Activated T-cell treated with anti-CD3 and anti-CD28 coated beads, Interleukin-2, amount 50 U/mL, for 1 hour (primary cell): Measurements from ENCODE around the gene EPM2A.
"Not testable (repeated sequence)": the region's sequence is repeated elsewhere in the genome, so short reads cannot be mapped to it uniquely, and the experiment has no call there.

Experiments
- DNase-seq: peaks from one replicate; pipeline ENCODE4 v3.0.0-alpha.2; 2020

The EPM2A gene

DNA sequence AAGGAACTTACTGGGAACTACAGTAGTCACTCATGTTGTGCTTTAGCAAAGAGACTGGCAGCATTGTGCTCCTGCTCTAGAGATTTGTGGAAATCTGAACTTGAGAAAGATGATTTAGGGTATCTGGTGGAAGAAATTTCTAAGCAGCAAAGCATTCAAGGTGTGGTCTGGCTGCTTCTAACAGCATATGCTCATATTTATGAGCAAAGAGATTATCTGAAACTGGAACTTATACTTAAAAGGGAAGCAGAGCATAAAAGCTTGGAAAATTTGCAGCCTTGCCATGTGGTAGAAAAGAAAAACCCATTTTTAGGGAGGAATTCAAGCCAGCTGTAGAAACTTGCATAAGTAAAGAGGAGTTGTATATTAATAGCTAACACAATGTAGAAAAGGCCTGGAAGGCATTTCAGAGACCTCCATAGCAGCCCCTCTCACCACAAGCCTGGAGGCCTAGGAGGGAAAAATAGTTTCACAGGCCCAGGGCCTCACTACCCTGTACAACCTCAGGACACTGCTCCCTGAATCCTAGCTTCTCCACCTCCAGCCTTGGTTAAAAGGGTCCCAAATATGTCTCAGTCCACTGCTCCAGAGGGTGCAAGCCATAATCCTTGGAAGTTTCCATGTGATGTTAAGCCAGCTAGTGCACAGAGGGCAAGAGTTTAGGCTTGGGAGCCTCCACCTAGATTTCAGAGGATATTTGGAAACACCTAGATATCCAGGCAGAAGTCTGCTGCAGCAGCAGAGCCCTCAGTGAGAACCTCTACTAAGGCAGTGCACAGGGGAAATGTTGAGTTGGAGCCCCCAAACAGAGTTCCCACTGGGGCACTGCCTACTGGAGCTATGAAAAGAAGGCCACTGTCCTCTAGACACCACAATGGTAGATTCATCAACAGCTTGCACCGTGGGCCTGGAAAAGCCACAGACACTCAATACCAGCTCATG lies 6.6 kb downstream of the EPM2A start:
- no peak for DNase-seq

GRCh38 chr6:145727817-145728388 lies 7.4 kb downstream of the EPM2A start:
- no peak for DNase-seq

DNA sequence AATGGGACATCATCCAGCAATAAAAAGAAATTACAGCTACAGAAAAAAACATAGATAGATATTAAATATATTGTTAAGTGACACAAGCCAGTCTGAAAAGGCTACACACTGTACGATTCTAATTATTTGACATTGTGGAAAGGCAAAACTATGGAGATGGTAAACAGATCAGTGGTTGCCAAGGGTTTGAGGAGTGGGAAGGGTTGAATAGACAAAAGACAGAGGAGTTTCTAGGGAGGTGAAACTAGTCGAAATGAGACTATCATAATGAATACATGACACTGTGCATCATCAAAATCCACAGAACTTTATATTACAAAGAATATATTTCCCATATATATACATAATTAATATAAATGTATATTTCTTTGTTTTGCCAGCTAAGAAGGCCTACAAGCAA lies 9.8 kb downstream of the EPM2A start:
- DNase-seq, result no peak

DNA sequence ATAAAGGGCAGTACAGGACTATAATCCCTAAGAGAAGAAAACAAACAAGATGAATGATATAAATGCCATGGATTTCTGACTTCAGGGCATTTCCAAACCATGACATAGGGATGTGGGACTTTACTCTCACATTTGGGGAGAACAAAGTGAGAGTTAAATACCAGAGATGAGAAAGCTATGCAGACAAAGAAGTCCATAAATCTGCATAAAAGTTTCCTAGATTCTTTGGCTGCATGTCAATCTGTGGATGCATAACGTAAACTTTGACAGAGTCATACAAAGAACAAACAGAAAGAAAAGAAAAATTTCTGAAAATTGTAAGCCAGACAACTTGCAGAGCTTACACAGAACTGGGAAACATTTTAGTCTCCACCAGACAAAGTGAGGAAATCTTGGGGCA lies 11.7 kb downstream of the EPM2A start:
- DNase-seq, result no peak

DNA sequence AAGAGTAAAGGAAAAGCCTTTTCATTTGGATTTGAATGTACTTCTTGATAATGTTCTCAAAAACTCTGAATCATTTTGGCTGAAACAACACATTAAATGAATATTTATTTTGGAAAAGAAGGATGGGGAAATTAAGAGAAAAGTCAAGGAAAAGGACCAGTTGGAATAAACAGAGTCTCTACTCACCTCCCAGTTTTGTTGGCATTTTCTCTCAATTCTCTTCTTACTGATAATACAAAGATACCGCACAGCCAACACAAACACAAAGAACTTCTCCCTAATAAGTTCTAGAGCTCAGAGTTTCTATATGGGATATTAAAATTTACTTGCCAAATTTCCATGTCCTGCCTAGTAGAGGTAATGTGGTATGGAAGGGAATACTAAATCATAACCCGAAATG lies 13.1 kb downstream of the EPM2A start:
- no peak for DNase-seq

DNA sequence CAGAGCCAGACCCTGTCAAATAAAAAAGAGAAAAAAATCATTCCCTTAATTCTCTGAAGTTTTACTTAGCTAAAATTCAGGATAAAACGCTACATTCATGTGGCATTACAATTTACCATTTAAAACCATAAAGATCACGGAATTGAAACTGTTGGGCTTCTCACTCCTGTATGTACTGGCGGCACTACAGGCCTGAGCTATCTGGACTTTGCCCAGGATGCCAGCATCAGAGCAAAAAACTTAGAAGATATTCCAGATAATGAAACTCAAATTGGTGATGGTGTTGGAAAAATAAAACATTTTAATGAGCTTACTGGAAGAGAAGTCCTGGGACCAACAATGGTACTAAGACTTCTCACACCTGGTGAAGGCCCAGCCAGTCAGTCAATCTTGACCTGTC lies 14.2 kb downstream of the EPM2A start:
- no peak for DNase-seq

DNA sequence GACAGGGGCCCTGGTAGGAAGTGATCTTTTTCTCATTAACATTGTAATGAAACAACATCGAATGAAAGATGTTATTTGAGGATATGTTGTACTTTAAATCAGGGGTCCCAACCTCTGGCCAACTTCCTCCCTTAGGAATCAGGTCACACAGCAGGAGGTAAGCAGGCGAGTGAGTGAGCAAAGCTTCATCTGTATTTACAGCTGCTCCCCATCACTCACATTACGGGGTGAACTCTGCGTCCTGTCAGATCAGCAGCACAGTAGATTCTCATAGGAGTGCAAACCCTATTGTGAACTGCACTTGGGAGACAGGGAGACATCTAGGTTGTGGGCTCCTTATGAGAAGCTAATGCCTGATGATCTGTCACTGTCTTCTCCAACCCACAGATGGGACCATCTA lies 19.9 kb downstream of the EPM2A start:
- no peak for DNase-seq

- no peak for DNase-seq
Measured at GRCh38 chr6:145714731-145715130, 20.6 kb downstream of the EPM2A start.

GRCh38 chr6:145713773-145714172 lies 21.5 kb downstream of the EPM2A start:
- no peak for DNase-seq

DNA sequence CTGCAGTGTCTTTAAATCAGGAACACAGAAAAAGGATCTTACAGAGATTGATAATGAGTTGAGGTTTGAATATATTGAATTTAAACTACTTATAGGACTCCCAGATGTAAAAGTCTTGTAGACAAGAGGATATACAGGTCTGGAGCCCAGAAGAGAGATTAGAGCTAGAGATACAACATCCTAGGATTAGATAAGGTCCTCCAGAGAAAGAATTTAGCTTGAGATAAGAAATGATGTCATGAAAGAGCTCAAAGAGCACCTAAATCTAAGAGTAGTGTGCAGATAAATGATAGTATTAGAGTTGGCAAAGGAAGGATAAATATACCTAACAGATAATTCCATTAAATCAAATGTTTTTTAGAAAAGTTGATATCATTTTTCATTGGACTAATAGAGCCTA lies 23.9 kb downstream of the EPM2A start:
- DNase-seq, result no peak

DNA sequence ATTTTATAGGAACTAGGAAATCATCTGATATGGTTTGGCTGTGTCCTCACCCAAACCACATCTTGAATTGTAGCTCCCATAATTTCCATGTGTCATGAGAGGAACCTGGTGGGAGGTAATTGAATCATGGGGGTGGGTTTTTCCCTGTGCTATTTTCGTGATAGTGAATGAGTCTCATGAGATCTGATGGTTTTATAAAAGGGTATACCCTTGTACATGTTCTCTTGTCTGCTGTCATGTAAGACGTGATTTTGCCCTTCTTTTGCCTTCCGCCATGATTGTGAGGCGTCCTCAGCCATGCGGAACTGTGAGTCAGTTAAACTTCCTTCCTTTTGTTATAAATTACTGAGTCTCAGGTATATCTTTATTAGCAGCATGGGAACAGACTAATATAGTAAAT lies 27.9 kb downstream of the EPM2A start:
- no peak for DNase-seq

GRCh38 chr6:145705561-145705960 lies 29.8 kb downstream of the EPM2A start:
- DNase-seq, result no peak

DNA sequence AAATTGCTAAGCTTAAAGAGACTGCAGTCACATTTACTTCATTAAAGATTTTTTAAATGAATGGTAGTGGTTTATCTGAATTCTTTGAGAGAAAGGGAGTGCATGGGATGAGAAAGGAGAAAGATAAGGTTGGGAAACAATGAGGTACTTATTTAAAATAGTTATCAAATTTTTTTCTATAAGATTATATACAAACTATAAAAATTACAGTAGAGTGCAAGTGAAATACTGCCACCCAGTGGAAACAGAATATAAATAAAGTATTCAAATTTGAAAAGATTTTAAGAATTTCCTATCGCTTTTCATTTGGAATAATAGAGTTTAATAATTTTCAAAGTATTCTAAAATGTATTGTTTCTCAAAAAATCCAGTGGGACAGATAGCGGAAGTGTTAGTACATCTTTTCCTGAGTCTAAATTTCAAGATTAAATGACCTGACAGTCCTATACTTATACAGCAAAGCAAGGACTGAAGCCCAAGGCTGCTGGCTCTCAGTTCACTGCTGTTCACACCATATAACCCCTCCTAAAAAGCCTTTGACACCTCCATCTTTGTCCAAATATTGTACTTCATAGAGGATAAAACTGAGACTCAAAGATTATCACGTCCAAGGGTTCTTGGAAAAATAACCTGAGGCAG lies 31.1 kb downstream of the EPM2A start:
- DNase-seq, result no peak

GRCh38 chr6:145699462-145699861 lies 35.9 kb downstream of the EPM2A start:
- DNase-seq, result no peak

GRCh38 chr6:145697401-145697800 lies 37.9 kb downstream of the EPM2A start:
- not testable (repeated sequence) for DNase-seq

DNA sequence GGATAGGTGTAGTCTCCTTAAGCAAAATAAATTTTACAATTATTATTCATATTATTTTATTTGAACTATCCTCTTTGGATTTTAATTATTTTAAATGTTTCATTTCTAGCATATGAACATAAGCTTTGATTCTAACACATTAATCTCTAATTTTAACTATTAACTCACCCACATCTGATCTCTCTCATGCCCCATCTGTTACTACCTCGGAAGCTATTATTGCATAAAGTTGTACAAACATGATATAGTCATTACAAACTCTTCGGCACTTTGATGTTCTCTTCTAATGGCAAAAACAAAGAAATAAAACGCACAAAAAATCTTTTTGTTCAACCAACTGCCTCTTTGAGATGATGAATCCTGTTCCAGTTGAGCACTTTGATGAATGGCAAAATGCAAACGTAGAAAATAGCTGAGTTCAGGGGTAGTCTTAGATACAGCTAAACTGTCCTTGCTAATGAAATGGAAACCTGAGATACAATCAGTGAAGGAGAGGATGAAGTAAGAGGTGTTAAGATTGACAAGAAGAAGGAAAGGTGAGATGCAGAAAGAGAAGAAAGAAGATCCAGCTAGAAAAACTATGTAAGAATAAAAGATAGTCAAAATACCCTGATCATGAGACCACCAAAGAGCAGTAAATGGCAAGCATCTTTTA lies 41.1 kb downstream of the EPM2A start:
- DNase-seq, result no peak

DNA sequence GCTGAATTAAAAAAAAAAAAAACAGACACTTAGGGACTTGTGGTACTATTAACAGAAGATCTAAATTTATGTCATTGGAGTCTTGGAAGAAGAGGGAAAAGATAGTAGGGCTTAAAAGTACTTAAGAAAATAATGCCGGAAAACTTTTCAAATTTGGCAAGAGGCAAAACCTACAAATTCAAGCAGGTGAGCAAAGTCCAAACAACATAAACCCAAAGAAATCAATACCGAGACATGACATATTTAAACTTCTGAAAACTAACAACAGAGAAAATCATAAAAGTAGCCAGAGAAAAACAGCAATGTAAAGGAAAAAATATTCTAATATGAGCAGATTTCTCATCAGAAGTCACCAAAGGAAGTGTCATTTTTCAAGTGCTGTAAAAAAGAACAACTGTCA lies 44.4 kb downstream of the EPM2A start:
- DNase-seq, result no peak

DNA sequence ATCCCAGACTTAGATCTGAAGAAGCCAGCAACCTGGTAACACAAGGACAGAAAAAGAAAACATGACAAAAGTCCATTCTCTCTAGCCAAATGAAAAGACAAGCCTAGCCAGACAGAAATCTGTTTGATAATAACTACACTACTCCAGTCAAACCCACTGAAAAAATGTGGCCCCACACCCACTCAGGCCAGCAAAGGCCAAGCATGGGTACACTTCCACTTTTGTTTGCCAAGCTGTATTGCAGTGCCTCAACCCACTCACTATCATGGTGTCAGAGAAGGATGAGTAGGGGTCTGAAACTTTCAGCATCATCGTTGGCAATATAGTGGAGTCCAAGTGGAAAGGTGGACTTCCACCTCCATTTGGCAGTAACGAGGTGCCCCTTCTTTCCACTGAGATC lies 45.8 kb downstream of the EPM2A start:
- no peak for DNase-seq

DNA sequence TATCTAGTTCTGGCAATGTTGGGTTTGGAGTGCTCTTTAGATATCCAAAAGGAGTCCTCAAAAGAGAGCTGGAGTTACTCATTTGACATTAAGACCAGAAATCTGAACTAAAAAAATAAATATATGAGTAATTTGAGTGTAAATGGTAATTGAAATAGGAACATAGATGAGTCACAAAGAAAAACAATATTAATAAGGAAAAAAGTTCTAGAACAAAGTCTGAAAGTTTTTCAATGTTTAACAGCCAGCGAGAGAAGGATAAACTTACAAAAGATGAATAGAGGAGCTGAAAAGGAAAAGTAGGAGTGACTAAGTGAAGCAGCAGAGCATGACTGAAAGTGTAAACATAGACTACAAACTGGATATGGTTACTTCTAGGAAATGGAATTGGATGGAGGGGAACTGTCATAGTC lies 46.8 kb downstream of the EPM2A start:
- no peak for DNase-seq

DNA sequence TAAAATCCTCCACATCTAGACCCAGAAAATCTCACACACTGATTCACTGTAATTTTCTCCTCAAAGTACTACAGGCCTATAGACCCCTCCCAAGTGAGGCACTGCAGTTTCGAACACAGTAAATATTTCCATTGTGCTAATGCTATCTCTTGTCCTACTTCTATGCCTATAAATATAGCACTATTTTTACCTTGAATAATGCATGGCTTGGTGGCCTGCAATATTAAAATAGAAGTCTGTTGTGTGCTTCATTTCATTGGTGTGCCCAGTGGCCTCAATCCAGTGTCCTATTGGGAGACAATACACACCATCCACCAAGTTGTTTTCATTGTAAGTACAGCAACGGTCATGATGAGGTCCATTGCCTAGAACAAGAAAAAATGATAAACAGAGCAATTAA lies 49.4 kb downstream of the EPM2A start:
- DNase-seq, result no peak

- no peak for DNase-seq
Measured at GRCh38 chr6:145681965-145682364, 53.4 kb downstream of the EPM2A start.

- no peak for DNase-seq
Measured at GRCh38 chr6:145673504-145673903, 61.8 kb downstream of the EPM2A start.

GRCh38 chr6:145670311-145670710 lies 65.0 kb downstream of the EPM2A start:
- DNase-seq, result no peak

DNA sequence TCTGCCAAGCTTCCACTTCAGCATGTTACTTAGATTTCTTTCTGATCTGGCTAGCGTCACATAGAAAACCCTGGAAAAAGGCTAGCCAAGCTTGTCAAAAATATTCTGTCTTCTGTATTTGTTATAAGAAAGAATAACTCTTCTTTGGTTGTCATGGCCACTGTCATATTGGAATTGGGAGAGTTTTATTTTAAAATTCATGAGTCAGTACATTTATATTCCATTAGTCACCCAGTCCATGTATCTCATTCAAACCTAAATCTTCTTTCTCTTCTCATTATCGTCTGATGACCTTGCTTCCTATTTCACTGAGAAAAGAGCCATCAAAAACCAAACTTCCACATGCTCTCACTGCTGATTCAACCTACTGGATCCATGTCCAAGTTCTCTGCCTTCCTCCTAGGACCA lies 65.7 kb downstream of the EPM2A start:
- no peak for DNase-seq
